Endothelial cell of umbilical vein (primary cell): ENCODE data around the gene ZNF629. TPM values are rescaled to one million over a fixed set of nuclear protein-coding genes. Genes with fewer than 3 reads are reported as not detected.

Experiments used
- BruUV-seq: library from RNA; stranded (reverse); fragments of 400-500 nt; replicated peaks from 2 replicates; lab custom pipeline; 2021; lab: Mats Ljungman, UMichigan
- CTCF ChIA-PET: fragments of 300-600, 350-600 bp; sonication (Branson Sonifier 250); formaldehyde crosslinking; loops from one replicate; lab custom pipeline; 2021; ENCODE audit warnings: antibody characterized with exemption, inconsistent platforms; lab: Charles Lee
- POLR2A ChIA-PET: fragments of 300-600, 350-600 bp; sonication (Branson Sonifier 250); formaldehyde crosslinking; loops from one replicate; lab custom pipeline; 2021; ENCODE audit warnings: antibody characterized with exemption, inconsistent platforms; lab: Charles Lee
- DNase-seq: peaks from one replicate; pipeline ENCODE4 v3.0.0-alpha.2; 2011; ENCODE audit warnings: low read depth, low spot score
- FAIRE-seq: peaks from 2 replicates; lab custom pipeline; 2011; peaks lifted over from hg19 to GRCh38; lab: Jason Lieb, UNC
- H2AFZ ChIP-seq: 2 replicates; pipeline ENCODE4 v1.6.0; 2012; ENCODE audit warnings: low read depth, low read length, control low read depth, inconsistent platforms
- H3K27ac ChIP-seq: 2 replicates; pipeline ENCODE4 v1.5.1; 2011; ENCODE audit warnings: low read depth, mild to moderate bottlenecking, control low read depth, low read length, moderate library complexity; ENCODE audit not compliant: insufficient read depth
- H3K27me3 ChIP-seq, 2 experiments: 2 replicates each; pipeline versions ENCODE4 v1.6.0 to v1.6.1; 2011; ENCODE audit warnings: low read length in 2 of 2, mixed read lengths in 1 of 2; ENCODE audit not compliant: control insufficient read depth in 2 of 2, insufficient read depth in 2 of 2
- H3K36me3 ChIP-seq, 2 experiments: 2 replicates in 1 of 2; 3 replicates in 1 of 2; pipeline ENCODE4 v1.5.1; 2011; ENCODE audit warnings: low read length in 2 of 2, mild to moderate bottlenecking in 1 of 2, moderate library complexity in 1 of 2; ENCODE audit not compliant: control insufficient read depth in 2 of 2, insufficient read depth in 2 of 2; ENCODE audit errors: extremely low read depth in 1 of 2
- H3K4me1 ChIP-seq: 3 replicates; pipeline ENCODE4 v1.5.1; 2011; ENCODE audit warnings: mild to moderate bottlenecking, low read length; ENCODE audit not compliant: control insufficient read depth, insufficient read depth; ENCODE audit errors: extremely low read depth
- H3K4me2 ChIP-seq: 2 replicates; pipeline ENCODE4 v1.6.1; 2011; ENCODE audit warnings: low read length, control low read depth, mixed read lengths; ENCODE audit not compliant: insufficient read depth
- H3K4me3 ChIP-seq, 3 experiments: fragments of 200-600 bp in 1 of 3; sonication (generic), shearing (Covaris generic) in 1 of 3; replicated peaks in 1 of 3; 2 replicates each; pipeline ENCODE4 v1.5.1; 2011 to 2016; ENCODE audit warnings: control low read depth in 3 of 3, low read length in 3 of 3, mild to moderate bottlenecking in 2 of 3, inconsistent platforms in 1 of 3, low read depth in 1 of 3, moderate library complexity in 1 of 3; ENCODE audit not compliant: insufficient read depth in 1 of 3
- H3K79me2 ChIP-seq: 2 replicates; pipeline ENCODE4 v1.6.0; 2012; ENCODE audit warnings: low read length, inconsistent platforms; ENCODE audit not compliant: control insufficient read depth, insufficient read depth
- H3K9ac ChIP-seq: replicated peaks from 2 replicates; pipeline ENCODE3; 2011; ENCODE audit warnings: low read length, control low read depth; ENCODE audit not compliant: insufficient read depth; ENCODE audit errors: extremely low read depth
- H3K9me1 ChIP-seq: replicated peaks from 3 replicates; pipeline ENCODE4 v1.6.0; 2011; ENCODE audit warnings: mild to moderate bottlenecking, low read length; ENCODE audit not compliant: control insufficient read depth, insufficient read depth; ENCODE audit errors: extremely low read depth
- H3K9me3 ChIP-seq: replicated peaks from 2 replicates; pipeline ENCODE4 v1.5.1; 2012; ENCODE audit warnings: low read length, inconsistent platforms; ENCODE audit not compliant: control insufficient read depth, insufficient read depth
- H4K20me1 ChIP-seq: replicated peaks from 2 replicates; pipeline ENCODE3; 2011; ENCODE audit warnings: mild to moderate bottlenecking, low read length; ENCODE audit not compliant: control insufficient read depth, insufficient read depth; ENCODE audit errors: extremely low read depth
- EZH2 ChIP-seq: IDR thresholded peaks from 2 replicates; pipeline ENCODE4 v1.6.1; 2012; ENCODE audit warnings: borderline replicate concordance, low read depth, mild to moderate bottlenecking, moderate library complexity, low read length, inconsistent platforms; ENCODE audit not compliant: severe bottlenecking
- FOS ChIP-seq: IDR thresholded peaks from 2 replicates; pipeline ENCODE4 v1.6.1; 2011; ENCODE audit warnings: mild to moderate bottlenecking, low read length, moderate library complexity, borderline replicate concordance; ENCODE audit not compliant: insufficient read depth
- GATA2 ChIP-seq: IDR thresholded peaks from 2 replicates; pipeline ENCODE4 v1.7.0; 2011; ENCODE audit warnings: low read depth, mild to moderate bottlenecking, moderate library complexity, mixed read lengths, low read length; ENCODE audit not compliant: insufficient read length, insufficient read depth
- JUN ChIP-seq: IDR thresholded peaks from 2 replicates; pipeline ENCODE4 v1.6.1; 2011; ENCODE audit warnings: borderline replicate concordance, low read depth; ENCODE audit not compliant: insufficient read length, insufficient read depth
- MYC ChIP-seq: IDR thresholded peaks from one replicate; pipeline ENCODE4 v1.6.1; 2011; ENCODE audit warnings: mild to moderate bottlenecking, low read depth, low read length
- POLR2A ChIP-seq: IDR thresholded peaks from 2 replicates; pipeline ENCODE4 v1.6.1; 2012; ENCODE audit warnings: low read depth, mild to moderate bottlenecking, control low read depth, low read length
- POLR2AphosphoS5 ChIP-seq: IDR thresholded peaks from 2 replicates; pipeline ENCODE4 v1.6.1; 2012; ENCODE audit warnings: low read depth, mild to moderate bottlenecking, control low read depth, low read length, moderate library complexity; ENCODE audit not compliant: insufficient read depth
- dilution Hi-C: fragments of 300-500 bp; cut with MboI; formaldehyde crosslinking; loops from one replicate; pipeline ENCODE4 v1.15.0; 2019; ENCODE audit warnings: low sequenced_read_pairs; ENCODE audit not compliant: extremely low pct_ligation_motif_present
- intact Hi-C: fragments of 100-400 bp; cut with micrococcal nuclease; formaldehyde crosslinking; loops from one replicate; pipeline ENCODE4 v1.10.0; 2022
- polyA plus RNA-seq, 4 experiments: library from polyadenylated mRNA; depleted of rRNA in 3 of 4; stranded (reverse) in 3 of 4; unstranded in 1 of 4; fragments of >200 nt; gene quantifications; 2 replicates each; pipeline versions ENCODE4 v1.2.1 to v1.2.3, GENCODE V29; 2011 to 2012; ENCODE audit warnings: missing spikeins in 1 of 4
- total RNA-seq: library from RNA; stranded (reverse); gene quantifications from 2 replicates; pipeline ENCODE4 v1.2.3, GENCODE V29; 2021
- TF ChIP-seq, protein P1 (sequence below): IDR thresholded peaks from 2 replicates; pipeline ENCODE4 v1.6.1; 2011; ENCODE audit not compliant: insufficient read depth, insufficient read length
- TF ChIP-seq, protein P2 (sequence below), 2 donors: IDR thresholded peaks; 1 replicate in 1 of 2; 2 replicates in 1 of 2; pipeline ENCODE4 v1.5.1; 2011; ENCODE audit warnings: low read length in 2 of 2, mild to moderate bottlenecking in 2 of 2, moderate library complexity in 2 of 2, control low read depth in 1 of 2, inconsistent platforms in 1 of 2, low read depth in 1 of 2; ENCODE audit not compliant: insufficient read depth in 1 of 2; ENCODE audit errors: extremely low read depth in 1 of 2

The ZNF629 gene
- total and polyA plus RNA-seq, 2 donors (not counting 3 experiments of a cell fraction or from before 2014, with no cell fraction given), result 5.2 to 11.2 TPM

DNA sequence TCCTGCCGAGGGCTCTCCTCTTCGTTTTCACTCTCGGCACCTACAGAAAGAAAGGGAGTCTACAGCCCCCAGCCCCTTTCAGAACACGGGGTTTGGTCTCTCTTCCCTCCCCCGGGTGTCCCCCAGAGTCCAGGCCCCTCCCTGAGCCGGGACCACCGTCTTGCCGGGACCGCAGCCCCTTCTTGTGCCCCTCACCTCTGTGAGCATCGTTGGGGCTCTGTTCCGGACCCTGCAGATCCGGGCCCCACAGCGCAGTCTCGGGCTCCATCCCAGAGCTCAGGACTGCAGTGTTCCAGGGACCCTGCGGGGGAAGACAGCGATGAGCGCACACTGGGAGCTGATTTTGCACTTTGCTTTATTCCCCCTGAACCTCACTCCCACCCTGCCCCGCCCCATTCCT, 2.8 kb downstream of the ZNF629 start:
- no peak for FAIRE-seq
- Histone ChIP-seq H3K4me2 (no peak overlapping the region), H3K9me1 (no peaks in the 10 kb centered on the region), H3K4me3 (no peak overlapping the region), H3K9ac (no peak overlapping the region), H3K79me2 (peaks cover 10% of the 10 kb centered on the region), H2AFZ (no peak overlapping the region), H3K36me3 (peaks cover 0 to 19% of the 10 kb centered on the region in 2 experiments), H4K20me1 (no peaks in the 10 kb centered on the region), H3K9me3 (no peaks in the 10 kb centered on the region), H3K4me1 (peaks cover 14% of the 10 kb centered on the region), H3K27ac (no peak overlapping the region), H3K27me3 (no peaks in the 10 kb centered on the region)
- intact Hi-C loops, result no loop called here
- DNase-seq, result no peak
- CTCF ChIA-PET, result no interaction called here
- no peak for TF ChIP-seq FOS
- TF ChIP-seq, protein P1, sequence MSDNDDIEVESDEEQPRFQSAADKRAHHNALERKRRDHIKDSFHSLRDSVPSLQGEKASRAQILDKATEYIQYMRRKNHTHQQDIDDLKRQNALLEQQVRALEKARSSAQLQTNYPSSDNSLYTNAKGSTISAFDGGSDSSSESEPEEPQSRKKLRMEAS, result no peak
- TF ChIP-seq JUN, result no peak
- TF ChIP-seq, protein P2, sequence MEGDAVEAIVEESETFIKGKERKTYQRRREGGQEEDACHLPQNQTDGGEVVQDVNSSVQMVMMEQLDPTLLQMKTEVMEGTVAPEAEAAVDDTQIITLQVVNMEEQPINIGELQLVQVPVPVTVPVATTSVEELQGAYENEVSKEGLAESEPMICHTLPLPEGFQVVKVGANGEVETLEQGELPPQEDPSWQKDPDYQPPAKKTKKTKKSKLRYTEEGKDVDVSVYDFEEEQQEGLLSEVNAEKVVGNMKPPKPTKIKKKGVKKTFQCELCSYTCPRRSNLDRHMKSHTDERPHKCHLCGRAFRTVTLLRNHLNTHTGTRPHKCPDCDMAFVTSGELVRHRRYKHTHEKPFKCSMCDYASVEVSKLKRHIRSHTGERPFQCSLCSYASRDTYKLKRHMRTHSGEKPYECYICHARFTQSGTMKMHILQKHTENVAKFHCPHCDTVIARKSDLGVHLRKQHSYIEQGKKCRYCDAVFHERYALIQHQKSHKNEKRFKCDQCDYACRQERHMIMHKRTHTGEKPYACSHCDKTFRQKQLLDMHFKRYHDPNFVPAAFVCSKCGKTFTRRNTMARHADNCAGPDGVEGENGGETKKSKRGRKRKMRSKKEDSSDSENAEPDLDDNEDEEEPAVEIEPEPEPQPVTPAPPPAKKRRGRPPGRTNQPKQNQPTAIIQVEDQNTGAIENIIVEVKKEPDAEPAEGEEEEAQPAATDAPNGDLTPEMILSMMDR (IDR thresholded peaks at IDR 0.05; ENCODE audit: extremely low read depth in 1 of 2, insufficient read depth in 1 of 2, low read depth in 1 of 2, low read length in 2 of 2), result no peak
- no peak for TF ChIP-seq POLR2A
- TF ChIP-seq MYC, result no peak
- TF ChIP-seq POLR2AphosphoS5, result no peak
- TF ChIP-seq EZH2, result no peak
- TF ChIP-seq GATA2, result no peak
- POLR2A ChIA-PET, result no interaction called here
- BruUV-seq, result no TSS peak
- dilution Hi-C loops, result no loop called here
